GM23248 (cell line): ENCODE measurements around the gene LIPF. TPM values are rescaled to one million over a fixed set of nuclear protein-coding genes. Genes with fewer than 3 reads are reported as not detected.

Source experiments
- DNase-seq: peaks from one replicate; pipeline ENCODE4 v3.0.0-alpha.2; 2015
- H2AFZ ChIP-seq: fragments of 200-600 bp; sonication (generic); 2 replicates; pipeline ENCODE4 v1.6.1; 2016; ENCODE audit warnings: antibody characterized with exemption
- H3F3A ChIP-seq: fragments of 200-600 bp; sonication (generic); 2 replicates; pipeline ENCODE4 v1.6.1; 2016; ENCODE audit warnings: mild to moderate bottlenecking, antibody characterized with exemption, mixed run types; ENCODE audit not compliant: insufficient read depth
- H3K27ac ChIP-seq: fragments of 200-600 bp; sonication (generic); 2 replicates; pipeline ENCODE4 v1.5.1; 2016; ENCODE audit warnings: mild to moderate bottlenecking
- H3K27me3 ChIP-seq: fragments of 200-600 bp; sonication (generic); replicated peaks from 2 replicates; pipeline ENCODE4 v1.6.1; 2016; ENCODE audit warnings: mild to moderate bottlenecking; ENCODE audit not compliant: insufficient read depth
- H3K36me3 ChIP-seq: fragments of 200-600 bp; sonication (generic); 2 replicates; pipeline ENCODE4 v1.6.1; 2016; ENCODE audit warnings: low read depth, mild to moderate bottlenecking
- H3K4me1 ChIP-seq: fragments of 200-600 bp; sonication (generic); 2 replicates; pipeline ENCODE4 v1.6.1; 2016; ENCODE audit warnings: mild to moderate bottlenecking; ENCODE audit not compliant: insufficient read depth
- H3K4me2 ChIP-seq: fragments of 200-600 bp; sonication (generic); one replicate; pipeline ENCODE4 v1.6.1; 2016; ENCODE audit warnings: mild to moderate bottlenecking; ENCODE audit not compliant: unreplicated experiment
- H3K4me3 ChIP-seq: fragments of 200-600 bp; sonication (generic); 2 replicates; pipeline ENCODE4 v1.5.1; 2016; ENCODE audit warnings: mild to moderate bottlenecking
- H3K79me2 ChIP-seq: fragments of 200-600 bp; sonication (generic); 2 replicates; pipeline ENCODE4 v1.6.1; 2016; ENCODE audit warnings: mild to moderate bottlenecking; ENCODE audit not compliant: insufficient read depth
- H3K9ac ChIP-seq: fragments of 200-600 bp; sonication (generic); 2 replicates; pipeline ENCODE4 v1.6.1; 2016; ENCODE audit warnings: mild to moderate bottlenecking
- H3K9me2 ChIP-seq: fragments of 200-600 bp; sonication (generic); 2 replicates; pipeline ENCODE4 v1.6.1; 2016; ENCODE audit warnings: mixed run types, mild to moderate bottlenecking, moderate library complexity; ENCODE audit not compliant: insufficient read depth
- H3K9me3 ChIP-seq: fragments of 200-600 bp; sonication (generic); one replicate; pipeline ENCODE4 v1.6.1; 2017; ENCODE audit warnings: low read depth
- H4K20me1 ChIP-seq: fragments of 200-600 bp; sonication (generic); 2 replicates; pipeline ENCODE4 v1.6.0; 2016; ENCODE audit not compliant: insufficient read depth
- EZH2 ChIP-seq: fragments of 200-600 bp; sonication (generic); IDR thresholded peaks from 2 replicates; pipeline ENCODE4 v1.6.1; 2018; ENCODE audit warnings: antibody characterized with exemption, mild to moderate bottlenecking; ENCODE audit not compliant: insufficient read depth, poor library complexity, severe bottlenecking
- EZH2phosphoT487 ChIP-seq: fragments of 200-600 bp; sonication (generic); IDR thresholded peaks from 2 replicates; pipeline ENCODE4 v1.6.1; 2018; ENCODE audit warnings: antibody characterized with exemption, moderate library complexity, mild to moderate bottlenecking, low read depth; ENCODE audit not compliant: insufficient read depth
- WGBS, 2 experiments: methylation state at CpG; one replicate each; pipeline ENCODE4 v1.1.6; 2015 to 2017; ENCODE audit warnings: low lambda C conversion rate in 2 of 2, low coverage in 1 of 2; ENCODE audit errors: missing lambda C conversion rate in 2 of 2; 5-methylcytosine and 5-hydroxymethylcytosine counted together
- in situ Hi-C: fragments of 300-500 bp; cut with MboI; formaldehyde crosslinking; loops from 2 replicates; pipeline ENCODE4 v1.15.0; 2020
- polyA plus RNA-seq: library from polyadenylated mRNA; unstranded; fragments of >200 nt; fragmentation: Nextera tagmentation; extraction: Ambion mirVana; gene quantifications from 2 replicates; pipeline ENCODE4 v1.2.1, GENCODE V29; 2016
- total RNA-seq: library from RNA; depleted of rRNA; stranded (reverse); fragments of >200 nt; shearing (Covaris generic); gene quantifications from 2 replicates; pipeline ENCODE4 v1.2.3, GENCODE V29; 2014; rRNA removed

The LIPF gene
- total RNA-seq (not detected in 2 replicates), polyA plus RNA-seq (not detected in 2 replicates)

DNA sequence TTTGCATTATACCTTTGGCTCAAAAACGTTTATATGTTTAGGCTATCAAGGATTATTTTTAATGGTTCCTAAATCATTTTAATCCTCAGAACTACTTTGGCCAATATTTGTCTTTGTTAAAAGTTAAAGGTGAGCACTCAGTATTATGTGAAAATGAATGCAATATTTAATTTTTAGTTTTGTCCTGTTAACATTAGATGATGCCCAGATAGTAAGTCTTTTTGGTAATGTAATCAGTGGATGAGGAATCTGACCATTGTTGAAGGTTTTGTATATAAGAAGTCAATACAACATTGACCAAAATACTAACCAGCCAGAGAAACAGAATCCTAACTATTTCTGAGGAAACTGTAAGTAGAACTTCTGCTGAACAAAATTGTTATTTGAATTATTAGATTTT lies at the start of gene LIPF:
TSS of gene LIPF (plus strand) at position 301 of the 400 bp plus-strand sequence. CDS start 2,856 bp downstream, outside the sequence.
- no peak within 1 kb of the TSS for H3K9ac ChIP-seq
- H3K9me2 ChIP-seq, result no peaks in the 10 kb centered on the region
- H3K4me2 ChIP-seq, result no peak within 1 kb of the TSS
- no peaks in the 10 kb centered on the region for H3K79me2 ChIP-seq
- peaks cover 22% of the 10 kb centered on the region for H3F3A ChIP-seq
- no peaks in the 10 kb centered on the region for H4K20me1 ChIP-seq
- DNase-seq, result no peak
- no peaks in the 10 kb centered on the region for H3K27me3 ChIP-seq
- H3K9me3 ChIP-seq, result no peaks in the 10 kb centered on the region
- no peak for TF ChIP-seq EZH2phosphoT487
- no peak for TF ChIP-seq EZH2
- peaks cover 26% of the 10 kb centered on the region for H3K4me1 ChIP-seq
- in situ Hi-C loops, result no loop called here
- H2AFZ ChIP-seq, result no peak within 1 kb of the TSS
- WGBS, 2 experiments, result 7 to 9% methylated on average over 1 of the region's 1 CpG
- H3K36me3 ChIP-seq, result no peaks in the 10 kb centered on the region
- H3K27ac ChIP-seq, result no peak within 1 kb of the TSS
- no peak within 1 kb of the TSS for H3K4me3 ChIP-seq

DNA sequence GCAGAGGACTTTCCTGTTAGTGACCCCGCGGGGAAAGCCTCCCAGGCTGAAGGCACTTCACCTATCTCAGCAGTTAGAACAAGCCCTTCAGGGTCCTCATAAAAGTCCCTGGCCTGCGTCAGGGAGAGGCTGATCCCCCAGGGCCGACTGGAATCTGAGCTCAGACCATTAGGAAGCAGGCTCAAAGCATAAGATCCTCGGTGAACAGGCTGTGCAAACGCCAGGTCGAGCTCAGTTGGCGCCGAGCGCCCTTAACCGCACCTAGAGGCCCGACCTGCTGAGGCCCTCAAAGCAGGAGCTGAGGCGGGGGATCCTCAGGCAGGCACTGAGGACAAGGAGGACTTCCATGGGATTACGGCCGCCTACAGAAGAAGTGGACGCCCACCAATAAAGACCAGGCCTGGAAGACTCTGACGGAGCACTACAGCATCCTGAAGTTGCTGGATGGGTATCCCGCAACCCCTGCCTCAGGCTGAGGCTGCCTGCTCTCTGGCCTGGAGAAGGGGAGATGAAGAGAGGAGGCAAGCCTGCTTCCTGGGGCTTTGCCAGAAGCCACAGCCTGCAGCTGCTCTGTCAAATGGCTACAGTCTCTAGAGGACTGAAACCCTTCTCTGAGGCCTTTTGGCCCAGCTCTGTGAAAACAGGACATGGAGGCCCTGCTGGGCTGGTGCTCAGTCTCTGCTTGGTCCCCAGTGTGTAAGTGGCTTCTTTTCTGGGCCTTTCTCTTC lies 47.8 kb upstream of the LIPF start:
- H3K79me2 ChIP-seq, result no peaks in the 10 kb centered on the region
- 90 to 91% methylated on average over 15 to 18 of the region's 18 CpGs for WGBS, 2 experiments
- H3K9me2 ChIP-seq, result 0 out of 2 replicates have a peak, but pooled peaks cover 4% of the 10 kb centered on the region
- no peak overlapping the region for H3K9ac ChIP-seq
- H3K36me3 ChIP-seq, result no peaks in the 10 kb centered on the region
- DNase-seq, result no peak
- peaks cover 4% of the 10 kb centered on the region for H3K9me3 ChIP-seq
- H3K27ac ChIP-seq, result no peak overlapping the region
- H2AFZ ChIP-seq, result no peak overlapping the region
- TF ChIP-seq EZH2, result no peak
- TF ChIP-seq EZH2phosphoT487, result no peak
- H3F3A ChIP-seq, result no peaks in the 10 kb centered on the region
- in situ Hi-C loops, result no loop called here
- no peak overlapping the region for H3K4me3 ChIP-seq
- H3K4me1 ChIP-seq, result no peaks in the 10 kb centered on the region
- no peaks in the 10 kb centered on the region for H4K20me1 ChIP-seq
- no peak overlapping the region for H3K4me2 ChIP-seq
- no peaks in the 10 kb centered on the region; the same call in 1 of the 2 replicates for H3K27me3 ChIP-seq

DNA sequence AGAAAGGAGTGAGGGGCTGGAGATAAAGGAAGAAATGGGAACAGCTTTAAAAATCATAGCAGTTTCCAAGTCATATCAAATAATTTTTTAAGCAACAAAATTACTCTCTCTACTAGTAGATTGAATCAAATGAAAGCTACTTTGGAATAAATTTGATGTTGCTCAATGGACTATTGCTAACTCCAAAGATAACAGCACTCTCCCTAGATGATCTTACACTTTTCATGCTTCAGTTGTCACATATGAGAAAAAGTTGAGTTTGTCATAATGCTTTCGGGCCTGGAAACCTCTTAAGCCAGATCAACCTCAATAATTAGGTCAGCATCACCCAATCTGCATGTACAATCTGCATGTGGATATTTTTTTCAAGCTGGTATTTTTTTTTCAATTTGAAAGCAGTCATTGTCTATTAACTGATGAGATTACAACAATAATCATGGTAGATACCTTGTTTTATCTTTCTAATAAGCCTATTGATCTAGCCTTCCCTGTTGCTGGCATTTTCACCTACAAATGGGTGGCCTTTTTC lies 46.4 kb upstream of the LIPF start:
- Histone ChIP-seq H3K36me3 (no peaks in the 10 kb centered on the region), H4K20me1 (no peaks in the 10 kb centered on the region), H3K4me1 (no peaks in the 10 kb centered on the region), H3K27ac (no peak overlapping the region), H3K79me2 (no peaks in the 10 kb centered on the region), H2AFZ (no peak overlapping the region), H3K9me3 (peaks cover 4% of the 10 kb centered on the region), H3F3A (no peaks in the 10 kb centered on the region), H3K4me3 (no peak overlapping the region), H3K9me2 (no peaks in the 10 kb centered on the region), H3K9ac (no peak overlapping the region), H3K4me2 (no peak overlapping the region), H3K27me3 (no peaks in the 10 kb centered on the region)
- in situ Hi-C loops, result no loop called here
- TF ChIP-seq EZH2 (no peak), EZH2phosphoT487 (no peak)
- 49 to 83% methylated on average over 1 of the region's 1 CpG for WGBS, 2 experiments
- no peak for DNase-seq

DNA sequence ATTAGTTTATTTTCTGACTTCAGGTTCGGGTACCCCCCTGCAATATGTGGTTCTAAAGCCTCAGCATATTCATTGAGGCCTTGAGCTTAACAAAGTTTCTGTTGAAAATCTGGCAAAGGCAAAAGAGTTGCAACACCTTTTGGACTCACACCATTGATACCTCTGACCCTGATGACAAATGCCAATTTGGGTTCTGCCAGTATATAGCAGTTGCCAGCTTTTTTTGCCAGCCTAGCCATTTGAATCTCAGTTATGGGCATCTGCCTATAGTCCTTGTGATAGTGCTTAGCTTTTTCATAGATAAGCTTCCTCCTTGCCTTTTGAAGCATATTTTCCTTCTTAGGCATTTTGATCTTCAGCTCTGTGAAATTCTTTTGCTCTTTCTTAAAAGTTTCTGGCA lies 45.7 kb upstream of the LIPF start:
- Histone ChIP-seq H3K9me3 (peaks cover 4% of the 10 kb centered on the region), H3K9me2 (no peaks in the 10 kb centered on the region), H3K4me1 (no peaks in the 10 kb centered on the region), H3F3A (no peaks in the 10 kb centered on the region), H3K79me2 (no peaks in the 10 kb centered on the region), H3K27ac (no peak overlapping the region), H3K4me2 (no peak overlapping the region), H3K9ac (no peak overlapping the region), H3K27me3 (no peaks in the 10 kb centered on the region), H4K20me1 (no peaks in the 10 kb centered on the region), H3K4me3 (no peak overlapping the region), H2AFZ (no peak overlapping the region), H3K36me3 (no peaks in the 10 kb centered on the region)
- DNase-seq, result peak; percentile 3
- WGBS, 2 experiments, result 27 to 33% methylated on average over 1 of the region's 1 CpG
- TF ChIP-seq EZH2 (no peak), EZH2phosphoT487 (no peak)
- in situ Hi-C loops, result no loop called here
